Measurements from ENCODE around the gene TMEM89. TPM values are rescaled to one million over a fixed set of nuclear protein-coding genes. Genes with fewer than 3 reads are reported as not detected.

TMEM89 gene
- total RNA-seq, 1 experiment from 2014 or later = not detected

GRCh38 chr3:48629894-48630293, 8.3 kb upstream of the TMEM89 start:
- no peaks in the 10 kb centered on the region for H3K9me3 ChIP-seq (ENCODE audit: low read length)
- H2AFZ ChIP-seq (ENCODE audit: low read length) = no peak overlapping the region
- no peak overlapping the region for H3K27ac ChIP-seq (ENCODE audit: low read length)
- H3K9ac ChIP-seq (ENCODE audit: low read length) = no peak overlapping the region
- no peak overlapping the region for H3K4me3 ChIP-seq (ENCODE audit: low read length)
- no peaks in the 10 kb centered on the region for H3K27me3 ChIP-seq (ENCODE audit: low read length)
- no peak for DNase-seq
- no peak overlapping the region for H3K4me2 ChIP-seq (ENCODE audit: low read depth, low read length, poor library complexity, severe bottlenecking)
- H3K9me2 ChIP-seq (replicated peaks; ENCODE audit: insufficient read depth, low read length) = no peaks in the 10 kb centered on the region
- H3K4me1 ChIP-seq (ENCODE audit: low read length) = peaks cover 10% of the 10 kb centered on the region
- no peaks in the 10 kb centered on the region for H4K20me1 ChIP-seq (ENCODE audit: insufficient read depth, low read depth, low read length)
- H3K36me3 ChIP-seq (ENCODE audit: insufficient read depth, low read length) = no peaks in the 10 kb centered on the region; the same call in 1 of the 2 replicates
- peaks cover 15% of the 10 kb centered on the region for H3K79me2 ChIP-seq (ENCODE audit: low read length)

- Histone ChIP-seq H3K9me3 (ENCODE audit: low read length) (no peaks in the 10 kb centered on the region), H3K27me3 (ENCODE audit: low read length) (no peaks in the 10 kb centered on the region), H3K4me1 (ENCODE audit: low read length) (no peaks in the 10 kb centered on the region), H4K20me1 (ENCODE audit: insufficient read depth, low read depth, low read length) (no peaks in the 10 kb centered on the region), H3K9me2 (replicated peaks; ENCODE audit: insufficient read depth, low read length) (no peaks in the 10 kb centered on the region), H3K4me2 (ENCODE audit: low read depth, low read length, poor library complexity, severe bottlenecking) (no peak overlapping the region), H3K9ac (ENCODE audit: low read length) (no peak overlapping the region), H3K27ac (ENCODE audit: low read length) (no peak overlapping the region), H3K36me3 (ENCODE audit: insufficient read depth, low read length) (no peaks in the 10 kb centered on the region; the same call in 1 of the 2 replicates), H3K4me3 (ENCODE audit: low read length) (no peak overlapping the region), H3K79me2 (ENCODE audit: low read length) (0 out of 2 replicates have a peak, but pooled peaks cover under 1% of the 10 kb centered on the region), H2AFZ (ENCODE audit: low read length) (no peak overlapping the region)
- DNase-seq = no peak
These were observed 6.9 kb upstream of the TMEM89 start for GRCh38 chr3:48628277-48629017.

GRCh38 chr3:48625600-48625999, 4.0 kb upstream of the TMEM89 start:
- no peaks in the 10 kb centered on the region for H3K9me3 ChIP-seq (ENCODE audit: low read length)
- H3K4me2 ChIP-seq (ENCODE audit: low read depth, low read length, poor library complexity, severe bottlenecking) = no peak overlapping the region
- no peaks in the 10 kb centered on the region; the same call in 1 of the 2 replicates for H3K36me3 ChIP-seq (ENCODE audit: insufficient read depth, low read length)
- no peaks in the 10 kb centered on the region for H3K4me1 ChIP-seq (ENCODE audit: low read length)
- no peak overlapping the region for H3K9ac ChIP-seq (ENCODE audit: low read length)
- no peaks in the 10 kb centered on the region for H4K20me1 ChIP-seq (ENCODE audit: insufficient read depth, low read depth, low read length)
- no peaks in the 10 kb centered on the region for H3K79me2 ChIP-seq (ENCODE audit: low read length)
- no peaks in the 10 kb centered on the region for H3K27me3 ChIP-seq (ENCODE audit: low read length)
- H3K4me3 ChIP-seq (ENCODE audit: low read length) = no peak overlapping the region
- no peak overlapping the region for H3K27ac ChIP-seq (ENCODE audit: low read length)
- H2AFZ ChIP-seq (ENCODE audit: low read length) = no peak overlapping the region
- no peaks in the 10 kb centered on the region for H3K9me2 ChIP-seq (replicated peaks; ENCODE audit: insufficient read depth, low read length)
- DNase-seq = no peak

- no peak for DNase-seq
- no peak overlapping the region for H3K27ac ChIP-seq (ENCODE audit: low read length)
- no peaks in the 10 kb centered on the region for H3K27me3 ChIP-seq (ENCODE audit: low read length)
- no peaks in the 10 kb centered on the region for H4K20me1 ChIP-seq (ENCODE audit: insufficient read depth, low read depth, low read length)
- H3K36me3 ChIP-seq (ENCODE audit: insufficient read depth, low read length) = no peaks in the 10 kb centered on the region; the same call in 1 of the 2 replicates
- no peak overlapping the region for H2AFZ ChIP-seq (ENCODE audit: low read length)
- H3K9me3 ChIP-seq (ENCODE audit: low read length) = no peaks in the 10 kb centered on the region
- no peaks in the 10 kb centered on the region for H3K79me2 ChIP-seq (ENCODE audit: low read length)
- H3K9ac ChIP-seq (ENCODE audit: low read length) = no peak overlapping the region
- no peak overlapping the region for H3K4me3 ChIP-seq (ENCODE audit: low read length)
- no peaks in the 10 kb centered on the region for H3K4me1 ChIP-seq (ENCODE audit: low read length)
- H3K9me2 ChIP-seq (replicated peaks; ENCODE audit: insufficient read depth, low read length) = no peaks in the 10 kb centered on the region
- no peak overlapping the region for H3K4me2 ChIP-seq (ENCODE audit: low read depth, low read length, poor library complexity, severe bottlenecking)
These were observed 3.2 kb upstream of the TMEM89 start for GRCh38 chr3:48624767-48625166.

GRCh38 chr3:48623851-48624547, 2.4 kb upstream of the TMEM89 start:
- H3K36me3 ChIP-seq (ENCODE audit: insufficient read depth, low read length) = no peaks in the 10 kb centered on the region; the same call in 1 of the 2 replicates
- no peak overlapping the region for H3K4me2 ChIP-seq (ENCODE audit: low read depth, low read length, poor library complexity, severe bottlenecking)
- no peak overlapping the region for H3K4me3 ChIP-seq (ENCODE audit: low read length)
- no peak for DNase-seq
- no peaks in the 10 kb centered on the region; the same call in 1 of the 2 replicates for H3K9me3 ChIP-seq (ENCODE audit: low read length)
- H3K4me1 ChIP-seq (ENCODE audit: low read length) = no peaks in the 10 kb centered on the region
- no peaks in the 10 kb centered on the region for H3K27me3 ChIP-seq (ENCODE audit: low read length)
- no peaks in the 10 kb centered on the region for H4K20me1 ChIP-seq (ENCODE audit: insufficient read depth, low read depth, low read length)
- no peak overlapping the region for H2AFZ ChIP-seq (ENCODE audit: low read length)
- H3K9ac ChIP-seq (ENCODE audit: low read length) = no peak overlapping the region
- no peaks in the 10 kb centered on the region for H3K79me2 ChIP-seq (ENCODE audit: low read length)
- no peaks in the 10 kb centered on the region for H3K9me2 ChIP-seq (replicated peaks; ENCODE audit: insufficient read depth, low read length)
- no peak overlapping the region for H3K27ac ChIP-seq (ENCODE audit: low read length)

GRCh38 chr3:48619541-48620524, 1.7 kb downstream of the TMEM89 start:
- H3K4me3 ChIP-seq (ENCODE audit: low read length) = no peak overlapping the region
- H2AFZ ChIP-seq (ENCODE audit: low read length) = no peak overlapping the region
- DNase-seq = no peak
- peaks cover 18% of the 10 kb centered on the region for H3K9me3 ChIP-seq (ENCODE audit: low read length)
- H3K9ac ChIP-seq (ENCODE audit: low read length) = no peak overlapping the region
- no peaks in the 10 kb centered on the region for H3K79me2 ChIP-seq (ENCODE audit: low read length)
- H4K20me1 ChIP-seq (ENCODE audit: insufficient read depth, low read depth, low read length) = no peaks in the 10 kb centered on the region
- H3K4me1 ChIP-seq (ENCODE audit: low read length) = no peaks in the 10 kb centered on the region
- H3K36me3 ChIP-seq (ENCODE audit: insufficient read depth, low read length) = no peaks in the 10 kb centered on the region; the same call in 1 of the 2 replicates
- H3K27ac ChIP-seq (ENCODE audit: low read length) = no peak overlapping the region
- no peaks in the 10 kb centered on the region for H3K9me2 ChIP-seq (replicated peaks; ENCODE audit: insufficient read depth, low read length)
- no peaks in the 10 kb centered on the region for H3K27me3 ChIP-seq (ENCODE audit: low read length)
- no peak overlapping the region for H3K4me2 ChIP-seq (ENCODE audit: low read depth, low read length, poor library complexity, severe bottlenecking)

GRCh38 chr3:48617559-48617958, 4.0 kb downstream of the TMEM89 start:
- Histone ChIP-seq H3K27me3 (ENCODE audit: low read length) (no peaks in the 10 kb centered on the region), H3K27ac (ENCODE audit: low read length) (no peak overlapping the region), H4K20me1 (ENCODE audit: insufficient read depth, low read depth, low read length) (no peaks in the 10 kb centered on the region), H2AFZ (ENCODE audit: low read length) (no peak overlapping the region), H3K9ac (ENCODE audit: low read length) (no peak overlapping the region), H3K4me2 (ENCODE audit: low read depth, low read length, poor library complexity, severe bottlenecking) (no peak overlapping the region), H3K79me2 (ENCODE audit: low read length) (no peaks in the 10 kb centered on the region), H3K4me3 (ENCODE audit: low read length) (no peak overlapping the region), H3K4me1 (ENCODE audit: low read length) (no peaks in the 10 kb centered on the region), H3K9me2 (replicated peaks; ENCODE audit: insufficient read depth, low read length) (no peaks in the 10 kb centered on the region), H3K9me3 (ENCODE audit: low read length) (peaks cover 18% of the 10 kb centered on the region), H3K36me3 (ENCODE audit: insufficient read depth, low read length) (no peaks in the 10 kb centered on the region; the same call in 1 of the 2 replicates)
- no peak for DNase-seq

All from Karpas-422 (cell line).